Liver (tissue), 9 donors: ENCODE results near the gene SERPINB10. TPM values are rescaled to one million over a fixed set of nuclear protein-coding genes. Genes with fewer than 3 reads are reported as not detected.

Experiments
- DNase-seq: peaks from one replicate; pipeline ENCODE4 v3.0.0-alpha.2; 2017; ENCODE audit warnings: low spot score
- H3K27ac ChIP-seq, 2 donors: one replicate each; pipeline ENCODE4 v1.7.0; 2013; ENCODE audit warnings: inconsistent platforms in 2 of 2, low read length in 2 of 2, control low read depth in 1 of 2, low read depth in 1 of 2, mild to moderate bottlenecking in 1 of 2
- H3K27me3 ChIP-seq, 4 donors: one replicate each; pipeline versions ENCODE4 v1.6.1 to v1.7.0; 2013; ENCODE audit warnings: low read length in 3 of 4, inconsistent platforms in 1 of 4, mild to moderate bottlenecking in 1 of 4, moderate library complexity in 1 of 4; ENCODE audit not compliant: control insufficient read depth in 4 of 4, insufficient read depth in 4 of 4
- H3K36me3 ChIP-seq, 4 donors: one replicate each; pipeline versions ENCODE4 v1.6.1 to v1.7.0; 2013; ENCODE audit warnings: low read length in 3 of 4, mild to moderate bottlenecking in 3 of 4, low read depth in 1 of 4, moderate library complexity in 1 of 4; ENCODE audit not compliant: control insufficient read depth in 4 of 4, insufficient read depth in 3 of 4
- H3K4me1 ChIP-seq, 4 donors: one replicate each; pipeline versions ENCODE4 v1.6.1 to v1.7.0; 2013; ENCODE audit warnings: low read length in 3 of 4, mild to moderate bottlenecking in 3 of 4, moderate library complexity in 1 of 4; ENCODE audit not compliant: control insufficient read depth in 4 of 4, insufficient read depth in 4 of 4
- H3K4me3 ChIP-seq, 3 donors: one replicate each; pipeline versions ENCODE4 v1.6.1 to v1.7.0; 2013; ENCODE audit warnings: low read length in 3 of 3, control low read depth in 1 of 3, low read depth in 1 of 3, mild to moderate bottlenecking in 1 of 3
- H3K9ac ChIP-seq, 2 donors: one replicate each; pipeline ENCODE4 v1.7.0; 2013; ENCODE audit warnings: low read length in 2 of 2, mild to moderate bottlenecking in 2 of 2, moderate library complexity in 2 of 2, control low read depth in 1 of 2, low read depth in 1 of 2
- H3K9me3 ChIP-seq, 4 donors: one replicate each; pipeline versions ENCODE4 v1.6.1 to v1.7.0; 2013; ENCODE audit warnings: low read length in 3 of 4; ENCODE audit not compliant: control insufficient read depth in 4 of 4
- CTCF ChIP-seq: fragments of 150-350 bp; IDR thresholded peaks from 2 replicates; pipeline ENCODE4 v1.5.1; 2017; ENCODE audit warnings: improper control_type of control experiment, low read depth, low read length; ENCODE audit not compliant: missing input control
- EGR1 ChIP-seq, 2 donors: IDR thresholded peaks; 2 replicates each; pipeline ENCODE4 v1.6.1; 2016 to 2018; ENCODE audit warnings: antibody characterized with exemption in 2 of 2, low read depth in 2 of 2
- FOXA1 ChIP-seq: IDR thresholded peaks from 2 replicates; pipeline ENCODE4 v1.6.1; 2016; ENCODE audit warnings: antibody characterized with exemption
- FOXA2 ChIP-seq: IDR thresholded peaks from 2 replicates; pipeline ENCODE4 v1.6.1; 2016; ENCODE audit warnings: antibody characterized with exemption
- GABPA ChIP-seq, 2 donors: IDR thresholded peaks in 1 of 2; conservative IDR thresholded peaks in 1 of 2; 2 replicates each; pipeline ENCODE4 v1.6.1; 2016; ENCODE audit warnings: antibody characterized with exemption in 2 of 2, mild to moderate bottlenecking in 1 of 2, moderate library complexity in 1 of 2
- HNF4A ChIP-seq, 2 donors: conservative IDR thresholded peaks; 2 replicates each; pipeline ENCODE4 v1.6.1; 2016; ENCODE audit warnings: antibody characterized with exemption in 2 of 2, mild to moderate bottlenecking in 2 of 2
- HNF4G ChIP-seq: IDR thresholded peaks from 2 replicates; pipeline ENCODE4 v1.6.1; 2016; ENCODE audit warnings: antibody characterized with exemption
- JUND ChIP-seq, 2 donors: IDR thresholded peaks; 2 replicates each; pipeline ENCODE4 v1.6.1; 2016; ENCODE audit warnings: antibody characterized with exemption in 2 of 2
- MAX ChIP-seq: IDR thresholded peaks from 2 replicates; pipeline ENCODE4 v1.6.1; 2016; ENCODE audit warnings: antibody characterized with exemption
- NR2F2 ChIP-seq: IDR thresholded peaks from 2 replicates; pipeline ENCODE4 v1.6.1; 2016; ENCODE audit warnings: antibody characterized with exemption
- RAD21 ChIP-seq, 2 donors: IDR thresholded peaks; 2 replicates each; pipeline ENCODE4 v1.6.1; 2016; ENCODE audit warnings: antibody characterized with exemption in 2 of 2, mild to moderate bottlenecking in 2 of 2
- RXRA ChIP-seq, 2 donors: IDR thresholded peaks; 2 replicates each; pipeline ENCODE4 v1.6.1; 2017 to 2018; ENCODE audit warnings: antibody characterized with exemption in 2 of 2, mild to moderate bottlenecking in 1 of 2
- SP1 ChIP-seq: IDR thresholded peaks from 2 replicates; pipeline ENCODE4 v1.6.1; 2018; ENCODE audit warnings: antibody characterized with exemption, mild to moderate bottlenecking
- TAF1 ChIP-seq: conservative IDR thresholded peaks from 2 replicates; pipeline ENCODE4 v1.6.1; 2016; ENCODE audit warnings: antibody characterized with exemption, mild to moderate bottlenecking
- YY1 ChIP-seq: IDR thresholded peaks from 2 replicates; pipeline ENCODE4 v1.6.1; 2016; ENCODE audit warnings: antibody characterized with exemption, mild to moderate bottlenecking
- WGBS: extraction: QIAGEN DNeasy Blood & Tissue Kit; methylation state at CpG from one replicate; pipeline ENCODE4 v1.1.7; 2013; 5-methylcytosine and 5-hydroxymethylcytosine counted together
- polyA plus RNA-seq, 2 donors: library from polyadenylated mRNA; stranded (reverse) in 1 of 2; unstranded in 1 of 2; fragments of 200-250 nt in 1 of 2; fragments of >200 nt in 1 of 2; fragmentation: Nextera tagmentation in 1 of 2; extraction: Ambion mirVana in 1 of 2; gene quantifications; one replicate each; pipeline versions ENCODE4 v1.2.1 to v1.2.3, GENCODE V29; 2013 to 2015
- total RNA-seq, 2 donors: library from RNA; depleted of rRNA; stranded (reverse); fragments of >200 nt; gene quantifications; one replicate each; pipeline ENCODE4 v1.2.3, GENCODE V29; 2014
- TF ChIP-seq, protein P1 (sequence below): IDR thresholded peaks from 2 replicates; pipeline ENCODE4 v1.6.1; 2016; ENCODE audit warnings: antibody characterized with exemption
- TF ChIP-seq, protein P2 (sequence below): IDR thresholded peaks from 2 replicates; pipeline ENCODE4 v1.6.1; 2016; ENCODE audit warnings: antibody characterized with exemption, mild to moderate bottlenecking
- TF ChIP-seq, protein P3 (sequence below): IDR thresholded peaks from 2 replicates; pipeline ENCODE4 v1.6.1; 2016; ENCODE audit warnings: antibody characterized with exemption
- donor health status: healthy.
- donor health status: healthy.
- donor health status: healthy.
- donor health status: healthy.
- donor health status: healthy.

SERPINB10 gene
- total and polyA plus RNA-seq, 4 donors, result 4.6 TPM; not detected in 3

DNA sequence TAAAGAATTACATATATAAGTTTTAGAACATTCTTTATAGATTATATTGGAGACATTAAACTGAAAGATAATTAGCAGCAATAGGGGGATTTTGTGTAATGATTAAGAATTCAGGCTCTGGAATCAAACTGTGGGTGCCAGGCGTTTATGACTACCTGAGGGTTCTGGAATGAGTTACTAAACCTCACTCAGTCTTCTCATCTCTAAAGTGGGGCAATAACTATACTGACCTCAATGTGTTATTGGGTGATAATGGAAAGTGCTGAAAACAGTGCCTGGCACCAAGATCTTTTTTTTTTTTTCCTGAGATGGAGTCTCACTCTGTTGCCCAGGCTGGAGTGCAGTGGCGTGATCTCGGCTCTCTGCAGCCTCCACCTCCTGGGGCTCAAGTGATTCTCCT, 69.3 kb downstream of the SERPINB10 start:
- WGBS, result 90% methylated on average over 3 of the region's 3 CpGs
- peaks cover 0 to 30% (median 20%) of the 10 kb centered on the region in 4 donors for H3K4me1 ChIP-seq
- no peak overlapping the region for H3K4me3 ChIP-seq
- no peaks in the 10 kb centered on the region for H3K9me3 ChIP-seq
- TF ChIP-seq YY1 (no peak), SP1 (no peak), NR2F2 (no peak), CTCF (no peak), MAX (no peak), RAD21 (IDR thresholded peaks at IDR 0.05) (no peak), HNF4A (conservative IDR thresholded peaks at IDR 0.05) (no peak), HNF4G (no peak), FOXA1 (no peak), JUND (IDR thresholded peaks at IDR 0.05) (no peak), GABPA (IDR thresholded peaks at IDR 0.05 in 1 of 2, conservative IDR thresholded peaks at IDR 0.05 in 1 of 2) (no peak), TAF1 (no peak), EGR1 (IDR thresholded peaks at IDR 0.05; ENCODE audit: low read depth in 2 of 2) (no peak), RXRA (IDR thresholded peaks at IDR 0.05) (no peak), FOXA2 (no peak)
- TF ChIP-seq, protein P1, sequence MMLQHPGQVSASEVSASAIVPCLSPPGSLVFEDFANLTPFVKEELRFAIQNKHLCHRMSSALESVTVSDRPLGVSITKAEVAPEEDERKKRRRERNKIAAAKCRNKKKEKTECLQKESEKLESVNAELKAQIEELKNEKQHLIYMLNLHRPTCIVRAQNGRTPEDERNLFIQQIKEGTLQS, result no peak
- TF ChIP-seq, protein P2, sequence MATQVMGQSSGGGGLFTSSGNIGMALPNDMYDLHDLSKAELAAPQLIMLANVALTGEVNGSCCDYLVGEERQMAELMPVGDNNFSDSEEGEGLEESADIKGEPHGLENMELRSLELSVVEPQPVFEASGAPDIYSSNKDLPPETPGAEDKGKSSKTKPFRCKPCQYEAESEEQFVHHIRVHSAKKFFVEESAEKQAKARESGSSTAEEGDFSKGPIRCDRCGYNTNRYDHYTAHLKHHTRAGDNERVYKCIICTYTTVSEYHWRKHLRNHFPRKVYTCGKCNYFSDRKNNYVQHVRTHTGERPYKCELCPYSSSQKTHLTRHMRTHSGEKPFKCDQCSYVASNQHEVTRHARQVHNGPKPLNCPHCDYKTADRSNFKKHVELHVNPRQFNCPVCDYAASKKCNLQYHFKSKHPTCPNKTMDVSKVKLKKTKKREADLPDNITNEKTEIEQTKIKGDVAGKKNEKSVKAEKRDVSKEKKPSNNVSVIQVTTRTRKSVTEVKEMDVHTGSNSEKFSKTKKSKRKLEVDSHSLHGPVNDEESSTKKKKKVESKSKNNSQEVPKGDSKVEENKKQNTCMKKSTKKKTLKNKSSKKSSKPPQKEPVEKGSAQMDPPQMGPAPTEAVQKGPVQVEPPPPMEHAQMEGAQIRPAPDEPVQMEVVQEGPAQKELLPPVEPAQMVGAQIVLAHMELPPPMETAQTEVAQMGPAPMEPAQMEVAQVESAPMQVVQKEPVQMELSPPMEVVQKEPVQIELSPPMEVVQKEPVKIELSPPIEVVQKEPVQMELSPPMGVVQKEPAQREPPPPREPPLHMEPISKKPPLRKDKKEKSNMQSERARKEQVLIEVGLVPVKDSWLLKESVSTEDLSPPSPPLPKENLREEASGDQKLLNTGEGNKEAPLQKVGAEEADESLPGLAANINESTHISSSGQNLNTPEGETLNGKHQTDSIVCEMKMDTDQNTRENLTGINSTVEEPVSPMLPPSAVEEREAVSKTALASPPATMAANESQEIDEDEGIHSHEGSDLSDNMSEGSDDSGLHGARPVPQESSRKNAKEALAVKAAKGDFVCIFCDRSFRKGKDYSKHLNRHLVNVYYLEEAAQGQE, result no peak
- TF ChIP-seq, protein P3, sequence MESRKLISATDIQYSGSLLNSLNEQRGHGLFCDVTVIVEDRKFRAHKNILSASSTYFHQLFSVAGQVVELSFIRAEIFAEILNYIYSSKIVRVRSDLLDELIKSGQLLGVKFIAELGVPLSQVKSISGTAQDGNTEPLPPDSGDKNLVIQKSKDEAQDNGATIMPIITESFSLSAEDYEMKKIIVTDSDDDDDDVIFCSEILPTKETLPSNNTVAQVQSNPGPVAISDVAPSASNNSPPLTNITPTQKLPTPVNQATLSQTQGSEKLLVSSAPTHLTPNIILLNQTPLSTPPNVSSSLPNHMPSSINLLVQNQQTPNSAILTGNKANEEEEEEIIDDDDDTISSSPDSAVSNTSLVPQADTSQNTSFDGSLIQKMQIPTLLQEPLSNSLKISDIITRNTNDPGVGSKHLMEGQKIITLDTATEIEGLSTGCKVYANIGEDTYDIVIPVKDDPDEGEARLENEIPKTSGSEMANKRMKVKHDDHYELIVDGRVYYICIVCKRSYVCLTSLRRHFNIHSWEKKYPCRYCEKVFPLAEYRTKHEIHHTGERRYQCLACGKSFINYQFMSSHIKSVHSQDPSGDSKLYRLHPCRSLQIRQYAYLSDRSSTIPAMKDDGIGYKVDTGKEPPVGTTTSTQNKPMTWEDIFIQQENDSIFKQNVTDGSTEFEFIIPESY, result no peak
- DNase-seq, result no peak
- H3K9ac ChIP-seq, result no peak overlapping the region
- H3K36me3 ChIP-seq, result peaks cover 0 to 5% (median 0%) of the 10 kb centered on the region in 4 donors
- H3K27me3 ChIP-seq, result no peaks in the 10 kb centered on the region
- no peak overlapping the region for H3K27ac ChIP-seq
